Posterior vena cava (tissue), 2 donors: ENCODE measurements around the gene PPM1D. TPM values are rescaled to one million over a fixed set of nuclear protein-coding genes. Genes with fewer than 3 reads are reported as not detected.
"Not testable (repeated sequence)": the region's sequence is repeated elsewhere in the genome, so short reads cannot be mapped to it uniquely, and the experiment has no call there.

Experiments used
- DNase-seq: peaks from one replicate; pipeline ENCODE4 v3.0.0-alpha.2; 2020; ENCODE audit warnings: low spot score
- intact Hi-C, 2 donors: fragments of 100-400 bp; cut with DNase I; formaldehyde crosslinking; loops; one replicate each; pipeline versions ENCODE4 v1.14.1 to v1.14.2; 2022 to 2023
- total RNA-seq, 2 donors: library from RNA; stranded (reverse); fragmentation: NEBNext Ultra II Directional; extraction: Animal tissue kit (Norgen Biotek cat#: 25700); gene quantifications; one replicate each; pipeline ENCODE4 v1.2.1, GENCODE V29; 2021
- donor health status: DM: yes; HTN: yes; CAD: no.
- donor health status: DM: yes; HTN: yes; CAD: no.

The PPM1D gene
- total RNA-seq, 2 donors from 2014 or later = 9.1 to 11.5 TPM

DNA sequence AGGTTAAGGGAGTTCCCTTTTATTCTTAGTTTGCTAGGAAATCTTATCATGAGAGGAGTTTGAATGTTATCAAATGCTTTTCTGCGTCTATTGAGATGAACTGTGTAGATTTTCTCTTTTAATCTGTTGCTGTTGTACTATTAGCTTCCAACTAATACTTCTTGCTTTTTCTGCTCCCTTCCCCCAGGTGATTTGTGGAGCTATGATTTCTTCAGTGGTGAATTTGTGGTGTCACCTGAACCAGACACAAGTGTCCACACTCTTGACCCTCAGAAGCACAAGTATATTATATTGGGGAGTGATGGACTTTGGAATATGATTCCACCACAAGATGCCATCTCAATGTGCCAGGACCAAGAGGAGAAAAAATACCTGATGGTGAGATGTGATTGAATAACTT lies 47.7 kb downstream of the PPM1D start:
- intact Hi-C loops = no loop called here
- DNase-seq = no peak

DNA sequence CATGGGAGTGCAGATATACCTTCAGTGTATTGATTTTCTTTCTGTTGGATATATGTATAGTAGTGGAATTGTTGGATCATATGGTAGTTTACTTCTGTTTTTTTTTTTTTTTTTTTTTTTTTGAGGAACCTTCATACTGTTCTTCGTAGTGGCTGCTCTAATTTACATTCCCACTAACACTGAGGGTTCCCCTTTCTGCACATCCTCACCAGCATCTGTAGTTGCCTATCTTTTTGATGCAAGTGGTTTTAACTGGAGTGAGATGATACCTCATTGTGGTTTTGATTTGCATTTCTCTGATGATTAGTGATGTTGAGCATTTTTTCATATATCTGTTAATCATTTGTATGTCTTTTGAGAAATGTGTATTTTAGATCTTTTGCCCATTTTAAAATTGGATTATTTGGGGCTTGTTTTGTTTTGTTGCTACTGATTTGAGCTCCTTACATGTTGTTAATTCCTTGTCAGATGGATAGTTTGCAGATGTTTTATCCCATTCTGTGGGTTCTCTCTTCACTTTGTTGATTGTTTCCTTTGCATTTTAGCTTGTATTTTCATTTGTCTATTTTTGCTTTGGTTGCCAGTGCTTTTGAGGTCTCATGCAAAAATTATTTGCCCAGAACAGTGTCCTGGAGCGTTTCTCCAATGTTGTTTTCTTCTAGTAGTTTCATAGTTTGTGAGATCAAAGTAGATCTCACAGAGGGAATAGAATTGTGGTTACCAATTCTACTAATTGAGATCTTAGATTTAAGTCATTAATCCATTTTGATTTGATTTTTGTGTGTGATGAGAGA lies 52.7 kb downstream of the PPM1D start:
- intact Hi-C loops = no loop called here
- no peak for DNase-seq

DNA sequence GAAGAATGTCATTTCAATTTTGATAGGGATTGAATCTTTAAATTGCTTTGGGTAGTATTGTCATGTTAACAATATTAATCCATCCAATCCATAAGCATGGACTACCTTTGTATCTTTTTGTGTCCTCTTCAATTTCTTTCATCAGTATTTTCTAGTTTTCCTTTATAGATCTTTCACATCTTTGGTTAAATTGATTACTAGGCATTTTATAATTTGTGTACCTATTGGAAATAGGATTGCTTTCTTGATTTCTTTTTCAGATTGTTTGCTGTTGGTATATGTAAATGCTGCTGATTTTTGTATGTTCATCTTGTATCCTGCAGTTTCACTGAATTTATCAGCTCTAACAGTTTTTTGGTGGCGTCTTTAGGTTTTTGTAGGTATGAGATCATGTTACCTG lies 53.6 kb downstream of the PPM1D start:
- DNase-seq = no peak
- intact Hi-C loops = no loop called here

DNA sequence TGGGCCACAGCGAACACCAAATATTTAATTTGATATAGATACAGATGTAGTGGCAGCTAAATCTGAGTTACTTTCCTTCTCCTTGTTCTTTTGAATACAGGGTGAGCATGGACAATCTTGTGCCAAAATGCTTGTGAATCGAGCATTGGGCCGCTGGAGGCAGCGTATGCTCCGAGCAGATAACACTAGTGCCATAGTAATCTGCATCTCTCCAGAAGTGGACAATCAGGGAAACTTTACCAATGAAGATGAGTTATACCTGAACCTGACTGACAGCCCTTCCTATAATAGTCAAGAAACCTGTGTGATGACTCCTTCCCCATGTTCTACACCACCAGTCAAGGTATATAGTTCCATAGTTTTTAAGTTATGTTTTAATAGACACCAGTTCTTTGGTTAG lies 56.5 kb downstream of the PPM1D start:
- intact Hi-C loops = no loop called here
- DNase-seq = no peak

DNA sequence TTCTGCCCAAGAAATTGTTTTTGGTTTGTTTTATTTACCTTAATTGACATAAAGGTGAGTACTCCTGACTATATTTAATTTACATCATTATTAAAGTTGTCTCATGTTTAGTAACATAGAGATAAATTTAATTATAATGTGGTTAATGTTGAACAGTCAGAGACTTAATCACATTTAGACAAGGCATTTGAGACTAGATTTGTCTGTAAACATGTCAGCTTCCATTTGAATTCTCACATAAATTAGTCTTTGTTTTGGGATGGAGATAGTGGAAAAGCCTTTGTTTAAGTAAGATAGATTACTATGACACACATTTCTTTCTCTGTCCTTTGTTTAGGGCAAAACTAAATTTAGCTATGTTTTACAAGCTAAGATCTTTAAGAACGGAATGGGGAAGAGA lies 59.2 kb downstream of the PPM1D start:
- no peak for DNase-seq
- intact Hi-C loops = no loop called here

DNA sequence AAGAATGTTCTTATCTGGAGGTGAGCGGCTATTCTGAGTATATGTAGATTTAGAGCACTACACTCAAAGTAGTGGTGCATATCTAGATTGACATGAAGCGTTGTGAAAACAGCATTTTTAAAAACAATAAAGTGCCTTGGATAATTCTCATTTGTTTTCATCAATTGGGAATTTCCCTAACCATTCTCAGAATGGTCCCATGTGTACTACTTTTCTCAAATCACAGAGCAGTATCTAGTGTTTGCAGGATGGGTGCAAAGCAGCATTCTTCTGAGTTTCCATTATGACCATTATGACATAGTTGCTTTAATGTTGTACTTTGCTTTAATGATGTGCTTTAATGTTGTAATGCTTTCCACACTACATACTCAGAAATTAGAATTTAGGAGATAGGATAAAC lies 61.5 kb downstream of the PPM1D start:
- intact Hi-C loops = no loop called here

DNA sequence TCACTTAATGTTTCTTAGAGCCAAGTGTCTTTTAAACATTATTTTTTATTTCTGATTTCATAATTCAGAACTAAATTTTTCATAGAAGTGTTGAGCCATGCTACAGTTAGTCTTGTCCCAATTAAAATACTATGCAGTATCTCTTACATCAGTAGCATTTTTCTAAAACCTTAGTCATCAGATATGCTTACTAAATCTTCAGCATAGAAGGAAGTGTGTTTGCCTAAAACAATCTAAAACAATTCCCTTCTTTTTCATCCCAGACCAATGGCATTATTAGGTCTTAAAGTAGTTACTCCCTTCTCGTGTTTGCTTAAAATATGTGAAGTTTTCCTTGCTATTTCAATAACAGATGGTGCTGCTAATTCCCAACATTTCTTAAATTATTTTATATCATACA lies 64.0 kb downstream of the PPM1D start:
- intact Hi-C loops = no loop called here
- DNase-seq = no peak

More for the DNA sequence above, 61.5 kb downstream of the PPM1D start:
- no peak for DNase-seq

DNA sequence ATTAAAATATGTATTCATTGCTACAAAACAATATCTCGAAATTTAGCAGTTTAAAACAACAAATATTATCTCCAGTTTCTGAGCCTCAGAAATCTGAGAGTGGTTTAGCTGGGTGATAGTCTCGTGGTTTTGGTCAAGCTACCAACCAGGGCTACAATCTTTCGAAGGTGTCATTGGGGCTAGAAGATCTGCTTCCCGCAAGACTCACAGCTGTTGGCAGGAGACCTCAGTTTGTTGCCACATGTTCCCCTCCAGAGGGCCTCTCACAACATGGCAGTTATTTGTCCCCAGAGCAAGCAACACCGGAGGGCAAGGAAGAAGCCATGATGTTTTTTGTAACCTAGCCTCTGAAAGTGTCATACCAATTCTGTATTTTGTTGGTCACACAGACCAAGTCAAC lies 65.6 kb downstream of the PPM1D start:
- DNase-seq = no peak
- intact Hi-C loops = no loop called here

DNA sequence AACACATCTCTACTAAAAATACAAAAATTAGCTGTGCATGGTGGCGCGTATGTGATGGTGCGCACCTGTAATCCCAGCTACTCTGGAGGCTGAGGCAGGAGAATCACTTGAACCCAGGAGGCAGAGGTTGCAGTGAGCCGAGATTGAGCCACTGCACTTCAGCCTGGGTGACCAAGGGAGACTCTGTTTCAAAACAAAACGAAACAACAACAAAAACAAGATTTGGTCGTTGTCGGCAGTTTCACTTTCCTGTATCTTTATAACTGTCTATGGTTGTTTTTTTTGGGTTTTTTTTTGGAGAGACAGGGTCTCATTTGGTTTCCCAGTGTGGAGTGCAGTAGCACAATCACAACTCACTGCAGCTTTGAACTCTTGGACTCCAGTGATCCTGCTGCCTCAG lies 68.7 kb downstream of the PPM1D start:
- DNase-seq, intact Hi-C loops: not testable (repeated sequence)

DNA sequence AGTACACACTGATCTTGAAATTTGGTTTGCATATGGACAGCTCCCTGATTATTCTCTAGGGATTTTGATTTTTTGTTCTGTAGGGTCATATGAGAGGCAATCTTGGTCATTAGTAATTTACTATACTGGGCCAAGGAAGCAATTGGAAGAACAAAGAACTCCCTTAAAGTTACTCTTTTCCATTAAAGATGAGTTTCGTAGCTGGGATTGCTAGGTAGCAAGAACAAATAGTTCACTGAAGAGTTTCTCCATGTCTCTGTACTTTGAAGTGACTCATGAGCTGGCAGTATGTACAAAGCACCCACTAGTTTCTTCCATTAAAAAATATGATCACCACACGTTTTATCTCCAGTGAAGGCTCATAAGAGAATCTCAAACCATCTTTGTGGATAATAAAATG lies 71.5 kb downstream of the PPM1D start:
- intact Hi-C loops = no loop called here

DNA sequence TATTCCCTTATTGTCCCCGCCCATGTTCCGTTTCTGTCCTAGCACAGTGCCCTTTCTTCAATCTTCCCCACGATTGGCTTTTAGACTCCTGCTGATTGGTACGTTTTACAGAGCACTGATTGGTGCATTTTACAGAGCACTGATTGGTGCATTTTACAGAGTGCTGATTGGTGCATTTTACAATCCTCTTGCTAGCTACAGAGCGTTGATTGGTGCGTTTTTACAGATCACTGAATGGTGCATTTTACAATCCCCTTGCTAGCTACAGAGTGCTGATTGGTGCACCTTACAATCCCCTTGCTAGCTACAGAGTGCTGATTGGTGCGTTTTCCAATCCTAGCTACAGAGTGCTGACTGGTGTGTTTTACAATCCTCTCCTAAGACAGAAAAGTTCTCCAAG lies 74.6 kb downstream of the PPM1D start:
- intact Hi-C loops, DNase-seq: not testable (repeated sequence)

More for the DNA sequence above, 71.5 kb downstream of the PPM1D start:
- DNase-seq = no peak

DNA sequence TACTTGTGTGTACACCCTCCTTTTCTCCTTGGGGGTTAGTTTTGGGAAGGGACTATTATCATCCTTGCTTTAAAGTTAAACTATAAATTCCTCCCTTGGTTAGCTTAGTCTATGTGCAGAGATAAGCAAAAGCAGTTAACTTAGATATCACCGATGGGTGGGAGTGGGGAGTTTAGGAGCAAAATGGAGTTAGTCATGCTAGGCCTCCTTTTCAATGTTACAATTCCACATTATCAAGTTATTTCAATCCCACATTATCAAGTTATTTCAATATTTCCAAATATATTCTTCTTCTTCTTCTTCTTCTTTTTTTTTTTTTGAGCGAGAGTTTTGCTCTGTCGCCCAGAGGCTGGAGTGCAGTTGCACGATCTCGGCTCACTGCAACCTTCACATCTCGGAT lies 76.0 kb downstream of the PPM1D start:
- intact Hi-C loops = no loop called here
- no peak for DNase-seq

DNA sequence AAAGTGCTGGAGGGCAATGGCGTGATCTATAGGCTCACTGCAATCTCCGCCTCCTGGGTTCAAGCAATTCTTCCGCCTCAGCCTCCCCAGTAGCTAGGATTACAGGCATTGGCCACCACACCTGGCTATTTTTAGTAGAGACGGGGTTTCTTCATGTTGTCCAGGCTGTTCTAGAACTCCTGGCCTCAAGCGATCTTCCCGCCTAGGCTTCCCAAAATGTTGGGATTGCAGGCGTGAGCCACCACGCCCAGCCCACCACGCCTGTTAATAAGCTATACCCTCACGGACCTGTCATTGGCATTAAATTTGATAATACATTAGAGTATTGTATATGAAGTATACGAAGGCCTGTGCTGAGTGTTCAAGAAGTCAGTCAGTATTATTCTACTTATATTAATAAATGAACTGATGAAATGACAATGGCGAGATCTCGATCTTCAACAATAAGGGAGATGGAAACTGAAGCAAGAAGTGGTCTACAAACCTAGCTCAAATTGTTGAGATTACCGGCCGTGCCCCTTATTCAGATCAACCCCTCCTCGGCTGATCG lies 76.8 kb downstream of the PPM1D start:
- intact Hi-C loops = no loop called here
- DNase-seq = no peak

DNA sequence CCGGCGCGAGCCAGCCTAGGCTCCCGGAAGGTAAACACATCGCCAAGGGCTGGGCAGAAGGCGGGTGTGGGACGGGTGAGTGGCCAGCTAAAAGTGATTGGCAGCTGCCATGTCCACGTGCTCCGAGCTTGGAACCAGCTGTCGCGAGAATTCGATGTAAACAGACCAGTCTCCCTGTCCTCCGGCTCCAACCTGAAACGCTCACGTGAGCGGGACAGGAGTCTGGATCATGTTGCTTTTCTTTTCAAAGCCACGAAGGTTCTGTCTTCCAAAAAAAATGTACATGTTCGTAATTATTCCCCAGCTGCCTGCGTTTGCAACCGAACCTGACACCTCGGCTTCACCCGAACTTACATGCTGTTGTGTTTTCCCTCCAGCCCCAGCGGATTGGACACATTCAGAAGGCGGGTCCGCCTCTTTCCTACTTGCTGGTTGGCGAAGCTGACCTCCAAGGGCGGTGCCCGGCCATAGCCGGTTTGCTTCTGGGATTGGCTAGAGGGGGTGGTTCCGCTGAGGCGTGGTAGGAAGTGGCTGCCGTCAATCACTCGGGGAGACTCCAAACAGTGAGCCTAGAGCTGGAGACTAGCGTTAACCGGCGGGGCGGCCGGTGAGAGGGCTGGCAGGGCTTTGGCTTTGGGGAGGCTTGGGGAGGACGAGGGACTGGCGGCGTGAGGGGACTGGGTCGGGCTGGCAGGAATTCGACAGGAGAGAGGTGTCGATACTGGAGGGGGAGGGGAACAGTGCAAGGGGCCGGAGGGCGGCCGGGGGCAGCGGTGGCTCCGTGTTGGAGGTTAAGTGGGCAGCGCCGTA lies 77.5 kb downstream of the PPM1D start, which contains the start of gene BCAS3:
TSS of gene BCAS3 (plus strand) at position 544 of the 810 bp plus-strand sequence.
- intact Hi-C loops = no loop called here
- DNase-seq = peak; percentile 99

DNA sequence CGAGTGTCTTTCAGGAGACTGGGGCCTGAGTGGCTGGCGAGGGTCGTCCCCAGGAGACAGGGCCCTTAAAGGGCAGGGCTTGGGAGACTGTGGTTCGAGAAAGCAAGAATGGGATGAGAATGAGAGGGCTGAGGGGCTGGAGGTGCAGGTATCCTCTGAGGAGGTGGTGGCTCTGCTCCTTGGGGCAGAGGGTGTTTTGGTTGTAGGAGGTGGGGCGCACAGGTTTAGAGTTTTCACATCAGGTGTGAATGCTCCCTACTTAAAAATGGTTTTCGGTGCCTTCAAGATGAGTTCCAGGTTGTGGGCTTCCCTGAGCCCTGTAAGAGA lies 78.1 kb downstream of the PPM1D start:
- DNase-seq = no peak
- intact Hi-C loops = no loop called here

DNA sequence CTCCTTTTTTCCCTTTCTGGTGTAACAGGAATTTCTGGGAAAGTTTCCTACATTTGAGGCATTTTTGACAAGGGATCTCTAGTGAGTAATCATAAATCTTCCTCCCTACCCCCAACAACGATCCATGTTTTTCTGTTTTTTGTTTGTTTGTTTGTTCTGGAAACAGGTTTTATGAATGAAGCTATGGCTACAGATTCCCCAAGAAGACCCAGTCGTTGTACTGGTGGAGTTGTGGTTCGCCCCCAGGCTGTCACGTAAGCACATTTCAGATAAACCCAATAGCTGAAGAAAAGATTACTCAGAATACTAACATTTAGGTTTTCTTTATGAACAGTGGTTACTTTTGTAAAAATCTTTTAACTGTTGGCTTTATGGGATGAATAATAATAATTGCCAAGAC lies 79.3 kb downstream of the PPM1D start:
- DNase-seq = no peak

DNA sequence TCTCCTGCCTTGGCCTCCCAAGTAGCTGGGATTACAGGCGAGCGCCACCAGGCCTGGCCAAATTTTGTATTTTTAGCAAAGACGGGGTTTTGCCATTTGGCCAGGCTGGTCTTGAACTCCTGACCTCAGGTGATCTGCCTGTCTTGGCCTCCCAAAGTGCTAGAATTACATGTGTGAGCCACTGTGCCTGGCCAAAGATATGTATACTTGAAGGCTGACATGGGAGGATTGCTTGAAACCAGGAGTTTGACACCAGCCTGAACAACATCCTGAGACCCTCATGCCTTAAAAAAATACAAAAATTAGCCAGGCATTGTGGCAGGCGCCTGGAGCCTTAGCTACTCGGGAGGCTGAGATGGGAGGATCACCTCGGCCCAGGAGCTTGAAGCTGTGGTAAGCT lies 80.8 kb downstream of the PPM1D start:
- no peak for DNase-seq
- intact Hi-C loops = no loop called here

More for the DNA sequence above, 79.3 kb downstream of the PPM1D start:
- intact Hi-C loops = no loop called here

DNA sequence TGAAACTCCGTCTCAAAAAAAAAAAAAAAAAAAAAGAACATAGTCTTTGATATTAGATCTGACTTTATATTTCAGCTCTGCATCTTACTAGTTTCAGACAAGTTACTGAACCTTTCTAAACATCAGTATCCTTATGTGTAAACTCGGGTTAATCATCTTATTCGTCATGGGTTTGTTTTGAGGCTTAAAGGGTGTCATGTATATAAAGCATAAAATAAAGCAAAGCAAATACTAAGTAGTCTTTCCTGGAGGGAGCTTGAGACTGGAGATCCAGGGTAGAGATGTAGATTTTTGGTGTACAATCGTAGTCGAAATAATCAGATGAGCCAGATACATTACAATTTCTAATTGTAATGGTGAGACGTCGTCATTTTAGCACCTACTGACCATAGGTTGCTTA lies 85.4 kb downstream of the PPM1D start:
- DNase-seq = no peak
- intact Hi-C loops = no loop called here

DNA sequence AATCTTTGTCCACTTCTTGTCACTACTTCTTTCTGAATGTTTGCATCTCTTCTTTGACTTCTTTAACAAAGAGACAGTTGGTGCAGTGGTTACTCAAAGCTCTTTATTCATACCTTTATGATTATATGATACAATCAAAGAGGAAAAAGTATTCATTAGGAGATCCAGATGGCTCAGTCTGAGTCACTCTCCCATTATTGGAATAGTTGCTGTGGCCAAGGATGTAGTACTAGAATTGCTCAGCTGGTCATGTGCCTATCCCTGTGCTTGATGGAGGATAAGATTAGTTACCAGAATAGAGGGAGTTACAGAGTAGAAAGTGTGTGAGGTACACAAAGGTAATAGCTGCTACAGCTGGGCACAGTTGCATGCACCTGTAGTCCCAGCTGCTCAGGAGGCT lies 96.0 kb downstream of the PPM1D start:
- DNase-seq = no peak
- intact Hi-C loops = no loop called here

DNA sequence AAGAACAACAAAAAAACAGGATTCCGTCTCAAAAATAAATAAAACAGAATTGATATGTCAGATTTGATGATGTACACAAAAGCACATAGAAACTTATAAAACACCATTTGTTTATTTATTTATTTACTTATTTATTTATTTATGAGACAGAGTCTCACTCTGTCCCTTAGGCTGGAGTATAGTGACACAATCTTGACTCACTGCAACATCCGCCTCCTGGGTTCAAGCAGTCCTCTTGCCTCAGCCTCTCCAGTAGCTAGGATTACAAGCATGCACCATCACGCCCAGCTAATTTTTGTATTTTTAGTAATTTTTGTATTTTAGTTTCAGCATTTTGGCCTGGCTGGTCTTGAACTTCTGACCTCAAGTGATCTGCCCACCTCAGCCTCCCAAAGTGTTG lies 99.1 kb downstream of the PPM1D start:
- intact Hi-C loops = no loop called here
- DNase-seq = no peak

DNA sequence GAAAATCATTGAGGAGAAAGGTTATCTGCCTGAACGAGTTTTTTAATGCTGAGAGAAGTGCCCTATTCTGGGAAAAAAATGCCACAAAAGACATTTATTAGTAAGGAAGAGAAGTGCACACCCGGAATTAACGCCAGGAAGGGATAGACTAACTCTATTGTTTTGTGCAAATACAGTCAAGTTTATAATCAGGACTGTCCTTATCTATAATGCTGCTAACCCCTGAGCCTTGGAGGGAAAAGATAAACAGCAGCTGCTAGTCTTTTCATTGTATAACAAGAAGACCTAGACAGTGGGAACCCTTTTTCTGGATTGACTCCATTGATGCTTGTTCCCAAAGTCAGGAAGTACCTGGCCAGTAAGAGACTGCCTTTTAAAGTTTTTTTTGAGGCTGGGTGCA lies 104.2 kb downstream of the PPM1D start:
- intact Hi-C loops = no loop called here
- no peak for DNase-seq
